Activated CD4-positive, alpha-beta memory T cell treated with anti-CD3 and anti-CD28 coated beads for 36 hours (primary cell): Measurements from ENCODE around the gene ARHGAP32. TPM values are rescaled to one million over a fixed set of nuclear protein-coding genes. Genes with fewer than 3 reads are reported as not detected.
"Not testable (repeated sequence)": the region's sequence is repeated elsewhere in the genome, so short reads cannot be mapped to it uniquely, and the experiment has no call there.

ENCODE experiments used
- CTCF ChIA-PET: fragments of 350-600 bp; sonication (Branson Sonifier 250); formaldehyde crosslinking; loops from one replicate; lab custom pipeline; 2021; ENCODE audit warnings: antibody characterized with exemption, inconsistent platforms; lab: Charles Lee
- POLR2A ChIA-PET: fragments of 350-600 bp; sonication (Branson Sonifier 250); formaldehyde crosslinking; loops from one replicate; lab custom pipeline; 2021; ENCODE audit warnings: antibody characterized with exemption; lab: Charles Lee
- DNase-seq: peaks from one replicate; pipeline ENCODE4 v3.0.0-alpha.2; 2020
- H3K27ac Mint-ChIP-seq: one replicate; pipeline ENCODE4 v1.8.0; 2021; ENCODE audit warnings: mixed read lengths
- H3K27me3 Mint-ChIP-seq: one replicate; pipeline ENCODE4 v1.8.0; 2021; ENCODE audit warnings: mixed read lengths
- H3K36me3 Mint-ChIP-seq: one replicate; pipeline ENCODE4 v1.8.0; 2021; ENCODE audit warnings: mixed read lengths
- H3K4me1 Mint-ChIP-seq: one replicate; pipeline ENCODE4 v1.8.0; 2021; ENCODE audit warnings: low read depth, mixed read lengths
- H3K4me3 Mint-ChIP-seq: one replicate; pipeline ENCODE4 v1.8.0; 2021; ENCODE audit warnings: mild to moderate bottlenecking, mixed read lengths
- H3K9me3 Mint-ChIP-seq: one replicate; pipeline ENCODE4 v1.8.0; 2021; ENCODE audit warnings: mixed read lengths
- intact Hi-C: fragments of 100-400 bp; cut with micrococcal nuclease; formaldehyde crosslinking; loops from one replicate; pipeline ENCODE4 v1.15.1; 2023
- total RNA-seq, 2 experiments: library from RNA; stranded (reverse); gene quantifications; one replicate each; pipeline ENCODE4 v1.2.3, GENCODE V29; 2021

The ARHGAP32 gene
- total RNA-seq, 2 experiments from 2014 or later: 3.7 to 4.3 TPM

DNA sequence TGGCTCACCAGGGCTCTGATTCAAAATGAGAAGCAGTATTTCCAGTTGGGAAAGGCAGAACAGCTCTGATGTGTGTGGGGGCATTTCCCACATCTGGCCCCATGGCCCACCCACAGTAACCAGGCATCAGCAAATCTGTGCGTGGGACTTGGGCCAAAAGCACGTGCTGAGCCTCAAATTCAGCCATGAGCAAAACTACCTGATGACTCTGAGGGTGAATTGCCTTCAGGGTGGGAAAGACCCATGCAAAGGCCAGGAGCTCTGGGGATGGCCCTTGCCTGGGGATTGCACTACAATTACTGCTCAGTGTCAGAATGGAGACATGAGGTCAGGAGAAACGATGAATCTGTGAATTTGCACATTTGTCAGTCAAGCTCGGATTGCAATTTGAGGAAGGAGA, 270.3 kb downstream of the ARHGAP32 start:
- Mint-ChIP-seq H3K27ac (no peak overlapping the region), H3K36me3 (no peaks in the 10 kb centered on the region), H3K4me1 (peaks cover 2% of the 10 kb centered on the region), H3K9me3 (no peaks in the 10 kb centered on the region), H3K4me3 (no peak overlapping the region), H3K27me3 (peaks cover 8% of the 10 kb centered on the region)
- ChIA-PET CTCF (no interaction called here), POLR2A (no interaction called here)
- DNase-seq: no peak
- intact Hi-C loops: no loop called here

DNA sequence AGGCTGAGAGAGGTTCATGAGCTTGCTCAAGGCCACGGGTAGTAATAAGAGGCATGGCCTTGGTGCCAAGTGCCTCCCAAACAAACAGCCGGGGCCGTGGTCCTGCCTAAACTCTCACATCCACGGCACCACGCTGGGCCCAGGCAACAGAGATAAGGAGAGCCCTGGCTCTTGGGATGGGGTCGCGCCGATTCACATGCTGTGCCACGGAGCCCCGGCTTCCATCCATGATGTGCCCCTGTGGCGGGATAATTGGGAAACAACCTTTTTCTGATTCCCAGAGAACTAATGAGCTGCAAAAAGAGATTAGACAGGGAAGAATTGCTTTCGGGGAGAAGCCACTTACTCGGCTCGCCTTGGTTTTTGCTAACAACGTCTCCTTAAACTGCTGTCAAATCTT, 271.5 kb downstream of the ARHGAP32 start:
- Mint-ChIP-seq H3K4me3 (no peak overlapping the region), H3K9me3 (no peaks in the 10 kb centered on the region), H3K27me3 (peaks cover 8% of the 10 kb centered on the region), H3K27ac (no peak overlapping the region), H3K36me3 (no peaks in the 10 kb centered on the region), H3K4me1 (peaks cover 2% of the 10 kb centered on the region)
- POLR2A ChIA-PET: no interaction called here
- CTCF ChIA-PET: no interaction called here
- intact Hi-C loops: no loop called here
- DNase-seq: no peak

DNA sequence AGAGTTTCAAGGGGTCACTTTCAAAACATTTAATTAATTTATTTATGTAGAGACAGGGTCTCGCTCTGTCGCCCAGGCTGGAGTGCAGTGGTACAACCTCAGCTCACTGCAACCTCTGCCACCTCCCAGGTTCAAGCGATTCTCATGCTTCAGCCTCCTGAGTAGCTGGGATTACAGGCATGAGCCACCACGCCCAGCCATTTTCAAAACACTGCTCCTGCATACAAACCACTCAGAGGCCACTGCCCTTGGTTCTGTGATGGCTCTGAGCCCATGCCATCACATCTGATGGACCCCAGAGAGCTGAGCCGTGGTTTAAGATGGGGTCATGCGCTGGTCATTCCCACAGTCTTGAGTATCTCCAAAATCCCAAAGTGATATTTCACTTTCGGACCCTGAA, 272.5 kb downstream of the ARHGAP32 start:
- H3K9me3 Mint-ChIP-seq, H3K36me3 Mint-ChIP-seq, H3K27me3 Mint-ChIP-seq, intact Hi-C loops, H3K4me3 Mint-ChIP-seq, DNase-seq, POLR2A ChIA-PET, H3K27ac Mint-ChIP-seq, H3K4me1 Mint-ChIP-seq: not testable (repeated sequence)
- CTCF ChIA-PET: interaction anchor here (1.0 to 1.2 kb wide), 2 partner anchors 35 to 37 kb away, joined by 3 to 5 read pairs; no protein-coding TSS in a partner anchor

DNA sequence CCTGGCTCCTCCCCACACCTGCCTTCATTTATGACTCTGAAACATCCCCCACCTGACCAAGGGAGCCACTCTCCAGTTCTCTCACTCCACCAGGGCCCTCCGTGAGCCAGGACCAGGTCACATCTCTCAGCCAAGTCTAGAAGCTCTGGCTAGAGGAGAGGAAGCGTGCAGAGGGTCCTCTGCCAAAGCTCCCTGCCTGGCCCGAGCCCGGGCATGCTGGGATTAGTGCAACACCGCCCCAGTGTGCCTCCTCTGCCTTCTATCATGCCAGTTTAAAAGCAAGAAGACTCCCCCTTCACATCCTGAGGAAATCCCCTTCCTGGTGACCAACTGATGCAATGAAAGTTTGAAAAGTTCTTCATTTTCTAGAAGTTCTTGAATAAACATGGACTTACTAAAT, 272.9 kb downstream of the ARHGAP32 start:
- no peaks in the 10 kb centered on the region for H3K36me3 Mint-ChIP-seq
- no peak overlapping the region for H3K27ac Mint-ChIP-seq
- ChIA-PET POLR2A (no interaction called here), CTCF (interaction anchor here (0.8 to 1.3 kb wide), 4 partner anchors 9 to 1076 kb away, joined by 3 to 5 read pairs (median 3); no protein-coding TSS in a partner anchor)
- intact Hi-C loops: no loop called here
- H3K4me1 Mint-ChIP-seq: peaks cover 2% of the 10 kb centered on the region
- DNase-seq: no peak
- no peak overlapping the region for H3K4me3 Mint-ChIP-seq
- H3K27me3 Mint-ChIP-seq: peaks cover 8% of the 10 kb centered on the region
- H3K9me3 Mint-ChIP-seq: no peaks in the 10 kb centered on the region

DNA sequence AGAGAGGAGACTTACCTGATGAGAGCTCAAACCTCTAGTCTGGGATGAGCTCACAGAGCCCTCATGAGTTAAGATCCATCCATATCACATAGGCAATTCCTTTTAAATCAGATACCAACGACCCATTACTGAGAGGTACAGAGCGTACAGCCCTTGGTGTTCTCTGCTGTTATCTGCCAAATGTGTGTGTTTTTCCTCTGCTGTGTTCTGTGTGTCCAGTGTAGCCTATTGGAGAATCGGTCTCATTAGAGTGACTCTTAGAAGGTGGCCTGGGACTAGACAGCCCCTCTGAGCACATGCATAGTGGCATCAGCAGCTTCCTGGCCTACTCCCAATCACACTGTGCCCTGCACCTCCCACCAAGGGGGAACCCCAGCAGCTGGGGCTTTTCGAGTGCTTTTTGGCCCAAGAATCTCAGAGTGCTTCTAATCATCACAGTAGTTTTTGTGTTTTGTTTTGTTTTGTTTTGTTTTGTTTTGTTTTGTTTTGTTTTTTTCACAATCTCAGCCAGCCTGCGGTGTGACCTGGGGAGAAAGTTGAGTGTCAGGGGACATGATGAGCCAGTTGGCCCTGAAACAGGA, 274.9 kb downstream of the ARHGAP32 start:
- no peak overlapping the region for H3K4me3 Mint-ChIP-seq
- ChIA-PET CTCF (no interaction called here), POLR2A (no interaction called here)

DNA sequence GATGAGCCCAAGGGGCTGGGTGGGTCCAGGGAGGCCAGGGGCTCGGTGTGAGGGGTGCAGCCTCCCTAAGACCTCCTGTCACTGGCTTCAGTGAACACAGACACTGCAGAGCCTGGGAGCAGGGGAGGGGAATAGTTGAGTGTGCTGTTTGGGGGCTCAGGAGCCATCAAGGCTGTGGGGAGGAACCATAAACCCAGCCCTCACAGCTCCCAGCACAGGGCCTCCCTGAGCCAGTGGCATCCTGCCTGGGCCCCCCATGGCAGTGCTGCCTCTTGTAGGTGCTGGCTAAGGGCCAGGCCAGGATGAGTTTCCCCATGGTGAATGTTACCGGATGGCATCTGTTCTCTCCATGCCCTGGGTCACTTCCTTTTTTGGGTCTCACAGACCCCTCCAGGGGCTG, 275.4 kb downstream of the ARHGAP32 start:
- H3K4me3 Mint-ChIP-seq: no peak overlapping the region
- no peak for DNase-seq
- H3K27me3 Mint-ChIP-seq: peaks cover 11% of the 10 kb centered on the region
- intact Hi-C loops: no loop called here
- POLR2A ChIA-PET: no interaction called here
- no peaks in the 10 kb centered on the region for H3K36me3 Mint-ChIP-seq
- no peak overlapping the region for H3K27ac Mint-ChIP-seq
- no peaks in the 10 kb centered on the region for H3K9me3 Mint-ChIP-seq
- peaks cover 2% of the 10 kb centered on the region for H3K4me1 Mint-ChIP-seq
- CTCF ChIA-PET: no interaction called here

More for the DNA sequence above, 274.9 kb downstream of the ARHGAP32 start:
- no peaks in the 10 kb centered on the region for H3K9me3 Mint-ChIP-seq
- no peak for DNase-seq
- H3K27ac Mint-ChIP-seq: no peak overlapping the region
- H3K27me3 Mint-ChIP-seq: peaks cover 11% of the 10 kb centered on the region
- no peaks in the 10 kb centered on the region for H3K36me3 Mint-ChIP-seq
- intact Hi-C loops: no loop called here
- H3K4me1 Mint-ChIP-seq: peaks cover 2% of the 10 kb centered on the region

DNA sequence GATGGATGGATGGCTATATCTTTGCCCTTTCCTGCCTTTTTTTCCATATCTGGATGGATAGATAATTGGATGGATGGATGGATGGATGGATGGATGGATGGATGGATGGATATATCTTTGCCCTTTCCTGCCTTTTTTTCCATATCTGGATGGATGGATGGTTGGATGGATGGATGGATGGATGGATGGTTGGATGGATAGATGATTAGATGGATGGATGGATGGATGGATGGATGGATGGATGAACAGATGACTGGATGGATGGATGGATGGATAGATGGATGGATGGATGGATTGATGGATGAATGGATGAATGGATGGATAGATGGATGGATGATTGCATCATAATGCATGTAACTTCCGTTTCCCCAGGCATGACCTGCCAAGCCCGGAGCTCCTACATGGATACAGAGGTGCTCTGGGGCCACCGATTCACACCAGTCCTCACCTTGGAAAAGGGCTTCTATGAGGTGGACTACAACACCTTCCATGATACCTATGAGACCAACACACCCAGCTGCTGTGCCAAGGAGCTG, 276.0 kb downstream of the ARHGAP32 start:
- DNase-seq: no peak
- Mint-ChIP-seq H3K36me3 (no peaks in the 10 kb centered on the region), H3K9me3 (no peaks in the 10 kb centered on the region), H3K4me3 (no peak overlapping the region), H3K27me3 (peaks cover 13% of the 10 kb centered on the region), H3K4me1 (peaks cover 2% of the 10 kb centered on the region), H3K27ac (no peak overlapping the region)
- ChIA-PET CTCF (no interaction called here), POLR2A (no interaction called here)
- intact Hi-C loops: no loop called here

DNA sequence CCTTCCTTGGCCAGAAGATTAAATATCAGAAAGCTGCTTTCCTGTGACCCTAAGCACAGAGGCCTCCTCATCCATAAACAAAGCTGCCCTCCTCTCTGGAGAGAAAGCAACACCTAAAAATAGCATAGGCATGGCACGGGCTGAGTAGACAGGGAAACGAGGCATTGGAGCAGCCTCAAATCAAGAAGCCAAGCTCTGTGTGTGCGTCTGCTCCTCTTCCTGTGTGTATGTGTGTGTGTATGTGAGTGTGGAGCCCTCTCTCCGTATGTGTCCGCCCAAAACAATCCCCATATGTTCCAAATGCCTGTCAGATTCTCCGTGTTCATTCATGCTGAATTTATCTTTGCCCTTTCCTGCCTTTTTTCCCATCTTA, 277.0 kb downstream of the ARHGAP32 start:
- intact Hi-C loops: no loop called here
- H3K27me3 Mint-ChIP-seq: peaks cover 10% of the 10 kb centered on the region
- CTCF ChIA-PET: interaction anchor here (0.7 kb wide), 1 partner anchor 1491 kb away, joined by 3 read pairs; no protein-coding TSS in a partner anchor
- POLR2A ChIA-PET: no interaction called here
- no peaks in the 10 kb centered on the region for H3K9me3 Mint-ChIP-seq
- H3K36me3 Mint-ChIP-seq: no peaks in the 10 kb centered on the region
- no peak for DNase-seq
- peaks cover 2% of the 10 kb centered on the region for H3K4me1 Mint-ChIP-seq
- no peak overlapping the region for H3K4me3 Mint-ChIP-seq
- H3K27ac Mint-ChIP-seq: no peak overlapping the region

Other genes with a start within 250 kb of the ARHGAP32 start
- not detected for gene TP53AIP1, start 249.5 kb downstream of the ARHGAP32 start, total RNA-seq
- under 1 TPM; 0.29 to 0.71 TPM for gene BARX2, start 183.5 kb upstream of the ARHGAP32 start, total RNA-seq